H54 (cell line): ENCODE results near the gene SPDYE16.
"Not testable (repeated sequence)": the region's sequence is repeated elsewhere in the genome, so short reads cannot be mapped to it uniquely, and the experiment has no call there.

ENCODE experiments used
- DNase-seq: peaks from one replicate; pipeline ENCODE4 v3.0.0; 2011; ENCODE audit warnings: low spot score, mixed read lengths; ENCODE audit not compliant: insufficient read length
- FAIRE-seq: peaks from 3 replicates; lab custom pipeline; 2011; peaks lifted over from hg19 to GRCh38; lab: Jason Lieb, UNC
- POLR2A ChIP-seq: IDR thresholded peaks from 2 replicates; pipeline ENCODE4 v1.6.1; 2011; ENCODE audit warnings: low read depth, mild to moderate bottlenecking, low read length

The SPDYE16 gene

GRCh38 chr7:76509931-76510877, 32.9 kb downstream of the SPDYE16 start, which contains the start of gene UPK3B:
Gene UPK3B, plus strand, starts transcription at chr7:76510552. Its CDS starts 101 bp downstream, at chr7:76510653.
- FAIRE-seq (no peak), DNase-seq (peak; percentile 40)
- no peak for TF ChIP-seq POLR2A

GRCh38 chr7:76507723-76508406, 35.2 kb downstream of the SPDYE16 start:
- FAIRE-seq, result no peak
- no peak for DNase-seq
- TF ChIP-seq POLR2A, result no peak

GRCh38 chr7:76506643-76507042, 36.5 kb downstream of the SPDYE16 start:
- not testable (repeated sequence) for FAIRE-seq, DNase-seq

- DNase-seq (peak; percentile 5), FAIRE-seq (no peak)
- TF ChIP-seq POLR2A, result no peak
Observed at GRCh38 chr7:76506081-76506440, 37.0 kb downstream of the SPDYE16 start.

GRCh38 chr7:76505168-76506080, 37.7 kb downstream of the SPDYE16 start:
- no peak for FAIRE-seq
- DNase-seq, result no peak
- no peak for TF ChIP-seq POLR2A

GRCh38 chr7:76504351-76505167, 38.5 kb downstream of the SPDYE16 start:
- not testable (repeated sequence) for FAIRE-seq

GRCh38 chr7:76503244-76503643, 39.9 kb downstream of the SPDYE16 start:
- FAIRE-seq, DNase-seq: not testable (repeated sequence)

More at GRCh38 chr7:76504351-76505167, 38.5 kb downstream of the SPDYE16 start:
- peak; percentile 5 for DNase-seq

GRCh38 chr7:76502836-76503235, 40.3 kb downstream of the SPDYE16 start:
- DNase-seq, FAIRE-seq: not testable (repeated sequence)

GRCh38 chr7:76502224-76502623, 40.9 kb downstream of the SPDYE16 start:
- FAIRE-seq, result not testable (repeated sequence)

GRCh38 chr7:76499924-76500241, 43.2 kb downstream of the SPDYE16 start:
- FAIRE-seq, DNase-seq: not testable (repeated sequence)

More at GRCh38 chr7:76502224-76502623, 40.9 kb downstream of the SPDYE16 start:
- not testable (repeated sequence) for DNase-seq

- FAIRE-seq, DNase-seq: not testable (repeated sequence)
Observed at GRCh38 chr7:76499201-76499923, 43.7 kb downstream of the SPDYE16 start.

GRCh38 chr7:76498583-76499200, 44.4 kb downstream of the SPDYE16 start:
- FAIRE-seq, DNase-seq: not testable (repeated sequence)

GRCh38 chr7:76497918-76498582, 45.0 kb downstream of the SPDYE16 start:
- FAIRE-seq, result not testable (repeated sequence)

GRCh38 chr7:76495717-76496116, 47.4 kb downstream of the SPDYE16 start:
- DNase-seq, FAIRE-seq: not testable (repeated sequence)

More at GRCh38 chr7:76497918-76498582, 45.0 kb downstream of the SPDYE16 start:
- not testable (repeated sequence) for DNase-seq

- FAIRE-seq, DNase-seq: not testable (repeated sequence)
Observed at GRCh38 chr7:76492139-76492538, 51.0 kb downstream of the SPDYE16 start.

GRCh38 chr7:76487969-76488368, 55.1 kb downstream of the SPDYE16 start:
- DNase-seq, FAIRE-seq: not testable (repeated sequence)
